ENCODE data around the gene DQX1. TPM values are rescaled to one million over a fixed set of nuclear protein-coding genes. Genes with fewer than 3 reads are reported as not detected.

Gene DQX1
- total and polyA plus RNA-seq, 12 donors = 0.17 to 0.32 (median 0.24) TPM; not detected in 8

- H3K4me1 ChIP-seq (replicated peaks in 1 of 2) = peaks cover 19 to 44% of the 10 kb centered on the region in 2 donors
- peak overlapping the region in 4 of 5 donors; percentile 93 to 100 (median 97) for H3K27ac ChIP-seq
- intact Hi-C loops (cut with DNase I) = loop anchor here in 1 of 2 donors (2.0 kb wide), 1 partner anchor 21 kb away; the partner anchor contains the start of genes AUP1 and HTRA2
- TF ChIP-seq CTCF (IDR thresholded peaks at IDR 0.05) (no peak), POLR2A (IDR thresholded peaks at IDR 0.05) (no peak)
- peak overlapping the region; percentile 5 to 91 (median 80) for H3K4me3 ChIP-seq
- H3K27me3 ChIP-seq = peaks cover 25% of the 10 kb centered on the region
- H3K36me3 ChIP-seq (replicated peaks in 1 of 2) = peaks cover 0 to 12% of the 10 kb centered on the region in 2 donors
- WGBS, 4 donors = 12 to 28% (median 13%) methylated on average over 17 to 38 of the region's 38 CpGs
- H3K9me3 ChIP-seq (replicated peaks in 1 of 3) = no peaks in the 10 kb centered on the region
- DNase-seq = peak in 2 of 7 donors; percentile 41 to 84
These were observed 18.0 kb downstream of the DQX1 start for GRCh38 chr2:74507926-74508520.

GRCh38 chr2:74507145-74507925 lies 18.7 kb downstream of the DQX1 start, which contains the start of gene PCGF1:
TSS of gene PCGF1 (minus strand) at chr2:74507695. CDS start at chr2:74507668, 27 bp downstream.
- peak within 1 kb of the TSS; percentile 29 to 100 (median 95) for H3K27ac ChIP-seq
- no peaks in the 10 kb centered on the region for H3K9me3 ChIP-seq (replicated peaks in 1 of 3)
- H3K27me3 ChIP-seq = peaks cover 19% of the 10 kb centered on the region
- peak; percentile 97 to 100 (median 99) for DNase-seq
- H3K4me1 ChIP-seq (replicated peaks in 1 of 2) = peaks cover 19 to 50% of the 10 kb centered on the region in 2 donors
- WGBS, 4 donors = 0 to 1% (median 0%) methylated on average over 20 to 56 of the region's 56 CpGs
- intact Hi-C loops (cut with DNase I) = loop anchor here in 1 of 2 donors (2.0 kb wide), 1 partner anchor 21 kb away; the partner anchor contains the start of genes AUP1 and HTRA2
- peak within 1 kb of the TSS; percentile 5 to 91 (median 80) for H3K4me3 ChIP-seq
- TF ChIP-seq POLR2A (IDR thresholded peaks at IDR 0.05) = peak; percentile 33 to 57
- peak in 2 of 6 experiments; percentile 27 to 39 for TF ChIP-seq CTCF (IDR thresholded peaks at IDR 0.05)
- H3K36me3 ChIP-seq (replicated peaks in 1 of 2) = peaks cover 0 to 12% of the 10 kb centered on the region in 2 donors

GRCh38 chr2:74505448-74506246 lies 20.4 kb downstream of the DQX1 start:
- H3K27me3 ChIP-seq = peaks cover 10% of the 10 kb centered on the region
- intact Hi-C loops (cut with DNase I) = loop anchor here in 1 of 2 donors (2.0 kb wide), 1 partner anchor 23 kb away; the partner anchor contains the start of genes AUP1 and HTRA2

More at GRCh38 chr2:74505448-74506246, 20.4 kb downstream of the DQX1 start:
- Histone ChIP-seq H3K9me3 (replicated peaks in 1 of 3) (no peaks in the 10 kb centered on the region), H3K36me3 (replicated peaks in 1 of 2) (peaks cover 0 to 12% of the 10 kb centered on the region in 2 donors), H3K27ac (no peak overlapping the region), H3K4me3 (peak overlapping the region in 1 of 4 donors; percentile 91), H3K4me1 (replicated peaks in 1 of 2) (peaks cover 19 to 50% of the 10 kb centered on the region in 2 donors)
- TF ChIP-seq CTCF (IDR thresholded peaks at IDR 0.05) (no peak), POLR2A (IDR thresholded peaks at IDR 0.05) (no peak)
- WGBS, 4 donors = 91 to 96% (median 95%) methylated on average over 14 of the region's 14 CpGs
- no peak for DNase-seq
